Ramos (cell line): ENCODE measurements around the gene COPS9.

Source experiments
- in situ Hi-C: fragments of 300-500 bp; cut with MboI; formaldehyde crosslinking; loops from one replicate; pipeline ENCODE4 v1.14.3; 2022; ENCODE audit warnings: low sequenced_read_pairs; ENCODE audit not compliant: unreplicated experiment

COPS9 gene

GRCh38 chr2:240166761-240167587 lies 30.9 kb upstream of the COPS9 start:
- in situ Hi-C loops: no loop called here

GRCh38 chr2:240166191-240166590 lies 30.1 kb upstream of the COPS9 start:
- in situ Hi-C loops: no loop called here

- in situ Hi-C loops: no loop called here
These were observed 29.6 kb upstream of the COPS9 start for GRCh38 chr2:240165661-240166060.

DNA sequence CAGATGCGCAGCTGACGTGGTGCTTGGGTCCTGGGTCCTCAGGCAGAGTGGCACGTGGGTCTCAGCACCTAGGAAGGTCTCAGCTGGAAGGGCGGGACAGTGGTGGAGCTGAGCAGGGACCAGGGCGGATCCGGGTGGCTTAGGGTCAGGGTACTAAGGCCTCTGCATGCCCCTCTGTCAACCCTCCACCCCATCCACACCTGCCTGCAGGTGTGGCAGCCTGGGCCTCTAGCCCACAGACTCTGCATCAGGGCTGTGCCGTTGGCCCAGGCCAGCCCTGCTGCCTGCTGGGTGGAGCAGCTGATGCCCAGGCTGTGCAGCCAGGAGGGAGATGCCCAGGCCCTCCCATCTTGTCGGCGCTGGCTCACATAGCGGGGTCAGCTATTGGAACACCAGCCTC lies 28.9 kb upstream of the COPS9 start:
- in situ Hi-C loops: no loop called here

GRCh38 chr2:240164586-240164985 lies 28.5 kb upstream of the COPS9 start:
- in situ Hi-C loops: no loop called here

DNA sequence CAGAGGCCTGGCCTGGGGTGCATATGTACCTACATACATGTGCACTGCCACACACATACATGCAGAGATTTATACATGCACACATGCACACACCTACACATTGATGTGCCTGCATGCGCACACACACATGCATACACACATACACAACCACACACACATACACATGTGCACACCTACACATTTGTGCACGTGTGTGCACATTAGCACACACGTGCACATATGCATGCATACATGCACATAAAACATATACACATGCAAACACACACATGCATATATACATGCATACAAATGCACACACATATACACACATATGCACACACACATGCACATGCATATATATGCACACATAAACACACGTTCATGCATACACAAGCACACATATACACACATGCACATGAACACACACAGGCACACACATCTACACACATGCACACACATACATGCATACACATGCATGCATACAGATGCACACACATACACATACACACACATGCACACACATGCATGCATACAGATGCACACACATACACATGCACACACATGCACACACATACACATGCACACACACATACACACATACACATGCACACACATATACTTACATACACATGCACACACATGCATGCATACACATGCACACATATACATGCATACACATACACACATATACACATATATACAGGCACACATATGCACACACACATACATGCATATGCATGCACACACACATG lies 27.9 kb upstream of the COPS9 start:
- in situ Hi-C loops: no loop called here

GRCh38 chr2:240162939-240163714 lies 27.0 kb upstream of the COPS9 start:
- in situ Hi-C loops: no loop called here

- in situ Hi-C loops: no loop called here
These were observed 26.4 kb upstream of the COPS9 start for GRCh38 chr2:240162531-240162930.

- in situ Hi-C loops: no loop called here
These were observed 25.9 kb upstream of the COPS9 start for GRCh38 chr2:240162032-240162431.

DNA sequence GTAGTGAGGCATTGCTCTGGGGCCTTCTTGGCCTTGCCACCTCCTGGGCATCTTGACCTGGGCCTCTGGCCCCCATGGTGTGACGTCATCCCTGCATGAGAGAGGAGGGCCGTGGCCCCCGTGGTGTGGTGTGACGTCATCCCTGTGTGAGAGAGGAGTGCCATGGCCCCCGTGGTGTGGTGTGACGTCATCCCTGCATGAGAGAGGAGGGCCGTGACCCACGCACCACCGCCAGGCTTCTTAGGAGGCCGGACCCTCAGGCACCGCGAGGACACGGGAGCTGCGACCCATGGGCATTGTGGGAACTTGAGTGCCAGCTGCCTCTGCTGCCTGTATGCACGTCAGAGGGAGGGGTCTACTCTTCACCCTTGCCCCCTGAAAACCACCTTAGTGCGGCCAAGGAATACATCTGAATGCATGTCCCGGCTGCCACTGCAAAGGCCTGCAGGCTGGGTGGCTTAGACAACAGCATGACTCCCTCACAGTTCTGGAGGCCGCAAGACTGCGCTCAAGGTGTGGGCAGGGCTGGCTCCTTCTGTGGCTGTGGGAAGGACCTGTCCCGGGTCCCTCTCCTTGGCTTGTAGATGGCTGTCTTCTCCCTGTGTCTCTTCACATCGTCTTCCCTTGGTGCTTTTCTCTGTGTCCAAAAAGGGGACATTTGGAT lies 25.1 kb upstream of the COPS9 start:
- in situ Hi-C loops: no loop called here

DNA sequence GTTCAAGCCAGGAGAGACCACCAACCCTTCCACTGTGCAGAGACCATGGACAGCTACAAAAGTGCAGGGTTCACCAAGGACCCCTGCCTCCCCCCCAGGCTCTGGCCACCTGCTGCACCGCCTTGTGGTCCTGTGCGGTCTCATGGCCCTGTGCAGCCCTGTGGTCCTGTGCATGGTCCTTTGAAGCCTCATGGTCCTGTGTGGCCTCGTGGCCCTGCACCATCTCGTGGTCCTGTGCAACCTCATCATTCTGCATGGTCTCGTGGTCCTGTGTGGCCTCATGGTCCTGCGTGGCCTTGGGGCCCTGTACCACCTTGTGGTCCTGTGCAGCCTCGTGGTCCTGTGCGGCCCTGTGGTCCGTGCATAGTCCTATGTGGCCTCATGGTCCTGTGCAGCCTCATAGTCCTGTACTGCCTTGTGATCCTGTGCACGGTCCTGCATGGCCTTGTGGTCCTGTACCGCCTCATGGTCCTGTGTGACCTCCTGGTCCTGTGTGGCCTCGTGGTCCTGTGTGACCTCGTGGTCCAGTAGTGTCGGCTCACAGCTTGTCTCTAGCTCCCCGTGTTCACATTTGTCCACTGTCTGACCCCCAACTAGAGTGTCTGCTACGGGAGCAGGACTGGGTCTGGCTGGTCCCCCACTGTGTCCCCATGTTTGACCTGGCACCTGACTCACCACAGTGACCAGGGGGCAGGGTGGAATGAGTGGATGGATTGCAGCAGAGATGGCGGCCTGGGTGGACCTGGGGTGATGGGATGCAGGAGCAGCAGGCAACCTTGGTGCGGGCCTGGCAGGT lies 24.4 kb upstream of the COPS9 start:
- in situ Hi-C loops: no loop called here

GRCh38 chr2:240159251-240159839 lies 23.2 kb upstream of the COPS9 start:
- in situ Hi-C loops: no loop called here

GRCh38 chr2:240157147-240157470 lies 21.0 kb upstream of the COPS9 start:
- in situ Hi-C loops: no loop called here

- in situ Hi-C loops: no loop called here
These were observed 20.5 kb upstream of the COPS9 start for GRCh38 chr2:240156435-240157146.

- in situ Hi-C loops: no loop called here
These were observed 19.8 kb upstream of the COPS9 start for GRCh38 chr2:240155745-240156390.

GRCh38 chr2:240155048-240155744 lies 19.1 kb upstream of the COPS9 start:
- in situ Hi-C loops: no loop called here

- in situ Hi-C loops: no loop called here
These were observed 18.5 kb upstream of the COPS9 start for GRCh38 chr2:240154606-240155005.

DNA sequence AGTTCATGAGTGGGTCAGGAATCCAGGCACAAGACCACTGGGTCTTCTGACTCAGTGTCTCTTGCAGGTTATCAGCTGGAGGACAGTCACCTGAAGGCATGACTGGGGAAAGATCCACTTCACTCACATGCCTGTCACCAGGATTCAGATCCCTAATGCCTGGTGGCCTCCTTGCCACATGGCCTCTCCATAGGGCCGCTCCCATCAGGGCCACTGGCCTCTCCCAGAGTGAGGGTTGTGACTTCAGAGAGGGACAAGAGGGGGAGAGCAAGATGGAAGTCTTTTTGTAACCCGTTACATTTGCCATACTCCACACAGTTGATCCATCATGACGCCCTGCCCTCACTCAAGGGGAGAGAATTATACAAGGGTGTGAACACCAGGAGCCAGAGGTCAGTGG lies 17.3 kb upstream of the COPS9 start:
- in situ Hi-C loops: no loop called here
